GM21723 (cell line): ENCODE data around the gene TRAF2.
"Not testable (repeated sequence)": the region's sequence is repeated elsewhere in the genome, so short reads cannot be mapped to it uniquely, and the experiment has no call there.

ENCODE experiments used
- ATAC-seq: cut with Tn5 transposase; IDR thresholded peaks from one replicate; pipeline ENCODE4 v1.9.1; 2021; ENCODE audit warnings: mild to moderate bottlenecking, moderate library complexity; ENCODE audit not compliant: unreplicated experiment

Gene TRAF2

DNA sequence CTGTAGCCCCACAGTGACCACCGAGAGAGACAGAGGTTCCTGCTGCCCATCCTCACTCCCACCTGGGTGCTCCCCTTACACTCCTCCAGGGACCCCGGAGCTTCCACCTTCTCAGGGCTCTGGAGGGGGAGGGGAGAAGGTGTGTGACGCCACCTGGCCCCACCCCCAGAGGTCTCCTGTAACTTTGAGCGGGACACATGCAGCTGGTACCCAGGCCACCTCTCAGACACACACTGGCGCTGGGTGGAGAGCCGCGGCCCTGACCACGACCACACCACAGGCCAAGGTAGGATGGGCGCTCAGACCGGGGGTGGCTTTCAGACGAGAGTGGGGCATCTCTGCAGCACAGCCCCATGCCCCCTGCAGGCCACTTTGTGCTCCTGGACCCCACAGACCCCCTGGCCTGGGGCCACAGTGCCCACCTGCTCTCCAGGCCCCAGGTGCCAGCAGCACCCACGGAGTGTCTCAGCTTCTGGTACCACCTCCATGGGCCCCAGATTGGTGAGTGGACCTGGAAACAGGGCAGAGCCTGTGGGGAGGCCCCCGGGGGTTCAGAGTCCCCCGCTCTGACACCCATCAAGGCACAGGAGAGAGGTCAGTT is 29.7 kb upstream of the TRAF2 start:
- ATAC-seq: no peak

DNA sequence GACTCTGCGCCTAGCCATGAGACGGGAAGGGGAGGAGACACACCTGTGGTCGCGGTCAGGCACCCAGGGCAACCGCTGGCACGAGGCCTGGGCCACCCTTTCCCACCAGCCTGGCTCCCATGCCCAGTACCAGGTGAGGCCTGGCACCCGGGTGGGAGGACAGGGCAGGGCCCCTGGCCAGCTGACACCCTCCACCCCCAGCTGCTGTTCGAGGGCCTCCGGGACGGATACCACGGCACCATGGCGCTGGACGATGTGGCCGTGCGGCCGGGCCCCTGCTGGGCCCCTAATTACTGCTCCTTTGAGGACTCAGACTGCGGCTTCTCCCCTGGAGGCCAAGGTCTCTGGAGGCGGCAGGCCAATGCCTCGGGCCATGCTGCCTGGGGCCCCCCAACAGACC is 29.1 kb upstream of the TRAF2 start:
- no peak for ATAC-seq

DNA sequence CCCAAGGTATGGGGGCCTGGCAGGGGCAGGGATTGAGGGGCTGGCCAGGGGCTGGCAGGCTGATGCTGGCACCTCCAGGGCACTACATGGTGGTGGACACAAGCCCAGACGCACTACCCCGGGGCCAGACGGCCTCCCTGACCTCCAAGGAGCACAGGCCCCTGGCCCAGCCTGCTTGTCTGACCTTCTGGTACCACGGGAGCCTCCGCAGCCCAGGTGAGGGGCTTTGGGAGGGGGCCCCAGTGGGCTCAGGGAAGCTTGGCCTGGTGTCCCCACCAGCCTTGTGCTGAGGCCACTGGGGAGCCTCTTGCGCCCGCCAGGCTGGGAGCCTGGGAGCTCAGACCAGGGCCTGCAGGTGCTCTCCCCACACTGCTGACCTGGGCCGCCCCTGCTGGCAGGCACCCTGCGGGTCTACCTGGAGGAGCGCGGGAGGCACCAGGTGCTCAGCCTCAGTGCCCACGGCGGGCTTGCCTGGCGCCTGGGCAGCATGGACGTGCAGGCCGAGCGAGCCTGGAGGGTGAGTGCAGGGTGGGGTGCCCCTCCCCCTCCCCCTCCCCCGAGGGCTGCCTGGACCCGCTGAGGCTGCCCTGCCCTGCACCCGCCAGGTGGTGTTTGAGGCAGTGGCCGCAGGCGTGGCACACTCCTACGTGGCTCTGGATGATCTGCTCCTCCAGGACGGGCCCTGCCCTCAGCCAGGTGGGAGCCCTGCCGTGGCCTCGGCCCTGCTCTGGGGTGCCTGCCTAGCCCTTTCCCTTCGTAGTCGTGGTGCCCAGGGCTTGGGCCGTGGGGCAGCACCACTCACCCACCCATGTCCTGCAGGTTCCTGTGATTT is 28.5 kb upstream of the TRAF2 start:
- no peak for ATAC-seq

DNA sequence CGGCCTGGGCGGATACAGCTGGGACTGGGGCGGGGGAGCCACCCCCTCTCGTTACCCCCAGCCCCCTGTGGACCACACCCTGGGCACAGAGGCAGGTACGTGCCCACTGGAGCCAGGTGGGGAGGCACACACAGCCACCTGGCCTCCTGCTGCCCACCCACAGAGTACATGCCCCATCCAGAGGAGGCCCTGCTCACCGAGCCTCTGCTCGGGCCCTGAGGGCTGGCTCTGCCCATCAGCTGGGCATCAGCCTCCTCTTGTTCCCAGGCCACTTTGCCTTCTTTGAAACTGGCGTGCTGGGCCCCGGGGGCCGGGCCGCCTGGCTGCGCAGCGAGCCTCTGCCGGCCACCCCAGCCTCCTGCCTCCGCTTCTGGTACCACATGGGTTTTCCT is 27.9 kb upstream of the TRAF2 start:
- ATAC-seq: no peak

DNA sequence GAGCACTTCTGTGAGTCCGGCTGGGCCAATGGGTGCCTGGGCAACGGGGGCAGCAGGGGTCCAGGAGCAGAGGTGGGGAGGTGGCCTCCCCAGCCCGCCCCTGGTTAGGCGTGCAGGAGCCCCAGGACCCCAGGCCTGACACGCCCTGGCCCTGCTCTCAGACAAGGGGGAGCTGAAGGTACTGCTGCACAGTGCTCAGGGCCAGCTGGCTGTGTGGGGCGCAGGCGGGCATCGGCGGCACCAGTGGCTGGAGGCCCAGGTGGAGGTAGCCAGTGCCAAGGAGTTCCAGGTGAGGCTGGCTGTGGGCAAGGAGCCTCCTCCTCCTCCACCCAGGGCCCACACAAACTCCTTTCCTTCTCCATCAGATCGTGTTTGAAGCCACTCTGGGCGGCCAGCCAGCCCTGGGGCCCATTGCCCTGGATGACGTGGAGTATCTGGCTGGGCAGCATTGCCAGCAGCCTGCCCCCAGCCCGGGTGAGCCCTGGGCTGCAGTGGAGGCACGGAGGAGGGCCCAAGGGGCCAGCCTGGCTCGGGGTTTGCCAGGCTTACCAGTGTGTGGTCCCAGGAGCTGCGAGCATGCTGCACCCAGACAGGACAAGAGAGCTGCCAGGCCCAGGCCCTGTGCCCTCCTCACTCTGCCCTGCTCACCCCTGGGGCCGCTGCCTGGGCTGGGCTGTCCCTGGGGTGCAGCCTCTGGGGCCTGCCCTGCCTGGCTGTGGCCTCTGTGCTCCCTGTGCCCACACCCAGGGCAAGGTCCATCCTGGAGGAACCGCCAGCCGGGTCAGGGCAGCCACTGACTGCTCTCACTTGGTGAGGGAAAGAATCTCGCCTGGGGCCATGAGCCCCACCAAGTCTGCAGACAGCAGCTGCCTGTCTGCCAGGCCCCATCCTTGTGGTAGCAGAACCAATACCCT is 27.2 kb upstream of the TRAF2 start:
- ATAC-seq: no peak

DNA sequence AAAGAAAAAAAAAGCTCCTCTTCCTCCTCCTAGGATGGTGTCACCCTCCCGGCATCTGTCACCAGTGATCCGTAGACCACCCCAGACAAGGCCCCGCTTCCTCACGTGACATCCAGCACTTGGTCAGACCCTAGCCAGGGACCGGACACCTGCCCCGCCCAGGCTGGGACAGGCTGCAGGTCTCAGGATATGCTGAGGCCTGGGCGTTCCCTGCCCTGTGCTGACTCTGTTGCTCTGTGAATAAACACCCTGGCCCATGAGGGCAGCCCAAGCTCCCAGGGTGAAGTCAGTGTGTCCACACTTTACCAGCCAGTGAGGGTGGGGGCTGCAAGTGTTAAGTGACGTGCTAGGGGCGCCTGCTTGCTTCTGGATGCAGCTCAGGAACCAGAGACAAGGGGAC is 25.8 kb upstream of the TRAF2 start:
- no peak for ATAC-seq

DNA sequence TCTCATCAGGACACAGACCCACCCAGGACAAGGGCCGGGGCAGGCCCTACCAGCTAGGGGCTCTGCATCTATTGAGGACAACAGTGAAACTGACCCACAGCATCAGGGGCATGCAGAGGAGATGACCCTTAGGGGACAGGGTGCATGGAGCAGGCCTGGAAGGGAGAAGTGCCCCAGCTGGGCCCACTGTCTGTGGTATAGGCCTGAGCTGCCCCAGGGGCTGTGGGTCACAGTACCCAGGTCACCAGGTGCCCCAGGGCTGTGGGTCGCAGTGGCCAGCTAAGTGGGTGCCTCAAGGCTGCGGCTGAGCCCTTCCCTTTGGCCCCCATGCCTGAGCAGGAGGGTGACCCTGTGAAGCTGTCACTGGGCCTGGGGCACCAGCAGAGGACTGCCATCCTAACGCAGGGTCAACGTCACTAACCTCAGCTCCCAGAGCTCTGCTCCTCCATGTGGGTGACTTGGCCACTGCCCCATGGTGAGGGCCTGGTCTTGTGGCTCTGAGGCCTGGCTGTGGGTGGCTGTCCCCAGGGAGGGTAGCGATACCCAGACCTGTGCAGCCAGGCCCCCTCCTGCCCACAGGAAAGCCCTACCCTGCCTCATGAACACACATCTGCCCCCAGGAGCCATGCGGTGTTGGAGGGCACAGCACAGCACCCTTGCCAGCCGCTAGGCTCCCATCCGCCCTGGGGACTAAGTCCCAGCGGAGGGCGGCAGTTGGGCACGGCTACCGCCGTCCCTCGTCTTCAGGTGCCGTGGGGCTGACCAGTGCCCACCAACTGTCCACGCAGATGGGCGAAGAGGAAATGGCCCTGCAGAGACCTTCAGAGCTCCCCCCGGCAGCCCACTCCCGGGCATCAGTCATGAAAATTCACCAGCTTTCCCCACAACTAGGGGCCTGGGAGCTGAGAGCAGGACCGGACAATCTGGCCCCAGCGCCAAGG is 25.1 kb upstream of the TRAF2 start:
- ATAC-seq: no peak

DNA sequence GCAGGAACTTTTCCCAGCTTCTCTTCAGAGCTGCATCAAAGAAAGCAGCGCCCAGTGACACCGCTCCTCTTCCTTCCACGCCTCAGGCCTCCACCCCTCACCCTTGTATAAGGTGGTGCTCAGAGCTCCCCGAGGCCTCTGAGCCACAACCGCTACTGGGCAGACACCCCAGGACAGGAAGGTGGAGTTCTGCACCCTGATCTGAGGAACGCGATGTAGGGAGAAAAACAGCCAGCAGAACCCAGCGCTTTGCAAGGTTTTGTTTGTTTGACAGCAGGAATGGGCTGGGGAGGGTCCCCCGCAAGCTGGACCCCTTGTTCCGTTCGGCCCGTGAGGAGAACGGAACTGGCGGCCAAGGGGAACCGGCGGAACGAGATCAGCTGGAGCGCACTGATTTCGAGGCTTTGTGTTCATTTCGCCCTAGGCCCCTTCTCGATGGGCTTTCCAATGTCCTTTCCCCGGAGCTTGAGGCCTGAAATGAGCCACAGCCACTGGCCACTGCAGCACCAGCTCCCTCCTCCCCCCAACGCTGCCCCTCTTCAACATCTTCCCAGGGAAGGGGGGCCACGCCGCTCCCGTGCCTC is 24.4 kb upstream of the TRAF2 start:
- ATAC-seq: no peak

DNA sequence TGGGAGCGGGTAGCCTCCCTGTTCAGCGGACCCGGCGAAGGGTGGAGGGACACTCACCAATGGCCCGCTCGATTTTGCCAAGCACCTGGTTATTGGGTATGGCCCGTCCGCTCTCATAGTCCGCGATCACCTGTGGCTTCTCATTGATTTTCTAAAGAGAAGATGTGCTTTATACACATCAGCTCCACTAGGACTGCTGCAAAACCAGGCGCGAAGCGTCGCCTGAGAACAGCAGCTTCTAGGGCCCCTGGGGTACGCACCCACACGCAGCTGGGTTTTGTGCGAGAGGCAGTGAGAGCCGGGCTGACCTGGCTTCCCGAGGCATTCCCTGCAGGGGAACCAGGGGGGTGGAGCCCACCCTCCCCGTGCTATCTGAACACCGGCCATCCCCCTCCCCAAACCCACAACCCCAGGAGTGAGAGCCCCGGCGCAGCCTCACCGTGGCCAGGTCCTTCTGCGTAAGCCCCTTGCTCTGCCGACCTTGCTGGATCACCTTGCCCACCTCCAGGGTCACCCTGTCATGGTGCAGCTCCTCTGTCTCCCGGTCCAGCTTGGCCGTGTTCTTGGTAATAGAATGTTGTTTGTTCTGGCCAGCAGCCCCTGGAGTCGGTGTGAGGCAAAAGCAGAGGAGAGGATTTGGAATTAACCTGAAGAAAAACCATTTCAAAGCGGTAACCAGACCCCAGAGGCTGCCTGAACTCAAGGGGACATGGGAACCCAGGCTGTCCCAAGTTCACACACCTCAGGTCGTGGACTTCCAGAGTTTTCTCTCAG is 23.3 kb upstream of the TRAF2 start:
- no peak for ATAC-seq

DNA sequence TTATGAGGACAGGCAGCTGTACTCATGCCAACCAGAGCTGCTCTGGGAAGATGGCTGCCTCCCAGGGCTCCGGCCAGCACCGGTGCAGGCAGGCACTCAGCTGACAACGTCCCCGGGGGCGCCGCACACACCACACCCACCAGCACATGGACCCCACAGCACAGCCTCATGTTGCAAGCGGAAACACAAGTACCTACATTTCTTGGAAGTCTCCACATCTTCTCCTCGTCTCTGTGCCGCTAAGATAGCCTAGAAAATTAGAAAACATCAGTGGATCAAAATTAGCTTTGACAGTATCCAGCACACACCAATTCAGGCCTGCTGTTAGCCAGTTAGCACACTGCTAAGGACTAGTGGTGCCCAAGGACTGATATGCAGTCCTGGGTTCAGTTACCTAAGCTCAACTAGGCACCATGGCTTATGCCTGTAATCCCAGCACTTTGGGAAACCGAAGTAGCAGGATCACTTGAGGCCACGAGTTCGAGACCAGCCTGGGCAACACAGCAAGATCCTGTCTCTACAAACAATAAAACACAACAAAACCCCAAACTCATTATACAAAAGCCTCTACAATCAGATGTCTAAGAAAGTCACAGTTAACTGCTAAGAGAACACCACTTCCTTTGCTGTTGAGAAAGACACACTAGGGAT is 22.6 kb upstream of the TRAF2 start:
- ATAC-seq: no peak

DNA sequence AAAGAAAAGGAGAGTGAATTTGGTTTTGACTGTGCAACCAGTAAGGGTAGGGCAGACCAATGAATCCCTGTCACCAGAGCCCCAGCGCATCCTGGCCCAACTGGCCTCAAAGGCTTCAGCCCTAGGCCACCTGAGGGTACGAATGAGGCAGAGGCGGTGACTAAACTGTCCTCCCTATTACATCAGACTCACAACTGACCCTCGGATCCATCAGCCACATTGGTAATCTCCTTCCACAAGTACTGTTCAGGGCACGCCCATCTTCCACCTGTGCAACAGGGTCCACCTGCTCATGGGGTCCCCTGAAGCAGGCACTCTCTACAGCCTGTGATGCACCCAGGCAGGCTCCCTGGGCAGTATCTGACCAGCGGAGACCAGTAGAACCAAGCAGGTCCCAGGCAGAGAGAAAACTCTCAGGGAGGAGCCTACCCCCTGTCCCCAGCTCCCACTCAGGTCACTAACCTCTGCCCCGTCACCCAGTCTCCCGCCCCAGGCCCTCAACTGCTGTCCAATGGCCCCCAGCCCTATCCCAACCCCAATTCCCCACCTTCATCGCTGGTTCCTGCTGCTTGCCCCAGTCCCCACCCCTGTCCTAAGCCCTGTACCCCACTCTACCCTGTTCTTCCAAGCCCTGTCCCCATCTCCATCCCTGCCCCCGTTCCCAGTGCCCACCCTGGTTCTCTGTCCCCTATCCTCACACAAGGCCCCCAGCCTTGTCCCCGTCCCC is 21.1 kb upstream of the TRAF2 start:
- no peak for ATAC-seq

DNA sequence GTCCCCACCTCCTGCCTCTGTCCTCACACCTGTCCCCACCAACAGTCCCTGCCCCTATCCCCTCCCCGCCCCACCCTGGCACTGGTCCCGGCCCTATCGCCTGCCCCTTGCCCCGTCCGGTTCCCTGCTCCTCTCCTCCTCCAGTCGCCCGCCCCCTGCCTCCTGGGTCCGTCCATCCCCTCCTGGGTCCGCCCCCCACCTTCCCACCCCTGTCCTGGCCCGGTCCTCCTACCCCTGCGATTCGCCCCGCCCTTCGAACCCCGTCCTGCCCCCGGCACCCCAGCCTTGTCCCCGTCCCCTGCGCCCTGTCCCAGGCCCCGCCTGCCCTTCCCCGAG is 20.6 kb upstream of the TRAF2 start:
- no peak for ATAC-seq

DNA sequence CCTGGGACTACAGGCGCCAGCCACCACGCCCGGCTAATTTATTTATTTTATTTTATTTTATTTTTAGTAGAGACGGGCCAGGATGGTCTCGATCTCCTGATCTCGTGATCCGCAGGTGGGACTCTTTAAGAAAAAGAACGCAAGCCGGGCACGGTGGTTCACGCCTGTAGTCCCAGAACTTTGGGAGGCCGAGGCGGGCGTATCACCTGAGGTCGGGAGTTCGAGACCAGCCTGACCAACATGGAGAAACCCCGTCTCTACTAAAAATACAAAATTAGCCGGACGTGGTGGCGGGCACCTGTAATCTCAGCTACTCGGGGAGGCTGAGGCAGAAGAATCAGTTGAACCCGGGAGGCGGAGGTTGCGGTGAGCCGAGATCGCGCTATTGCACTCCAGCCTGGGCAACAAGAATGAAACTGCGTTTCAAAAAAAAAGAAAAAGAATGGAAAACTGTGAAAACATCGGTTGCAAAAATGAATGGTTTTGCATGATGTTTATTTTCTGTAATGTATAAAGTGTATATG is 19.4 kb upstream of the TRAF2 start:
- not testable (repeated sequence) for ATAC-seq

DNA sequence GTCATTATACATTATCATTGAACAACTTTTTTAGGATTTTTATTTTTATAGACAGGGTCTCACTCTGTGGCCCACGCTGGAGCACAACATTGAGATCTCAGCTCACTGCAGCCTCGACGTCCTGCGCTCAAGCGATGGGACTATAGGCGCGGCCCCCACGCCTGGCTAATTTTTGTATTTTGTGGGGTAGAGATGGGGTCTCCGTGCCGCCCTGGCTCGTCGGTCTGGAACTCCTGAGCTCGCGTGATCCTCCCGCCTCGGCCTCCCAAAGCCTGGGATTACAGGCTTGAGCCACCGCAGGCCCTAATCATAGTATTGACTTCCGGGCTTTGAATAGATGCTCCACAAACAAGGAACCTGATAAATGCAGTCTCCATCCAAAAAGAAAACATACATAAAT is 18.8 kb upstream of the TRAF2 start:
- ATAC-seq: no peak

DNA sequence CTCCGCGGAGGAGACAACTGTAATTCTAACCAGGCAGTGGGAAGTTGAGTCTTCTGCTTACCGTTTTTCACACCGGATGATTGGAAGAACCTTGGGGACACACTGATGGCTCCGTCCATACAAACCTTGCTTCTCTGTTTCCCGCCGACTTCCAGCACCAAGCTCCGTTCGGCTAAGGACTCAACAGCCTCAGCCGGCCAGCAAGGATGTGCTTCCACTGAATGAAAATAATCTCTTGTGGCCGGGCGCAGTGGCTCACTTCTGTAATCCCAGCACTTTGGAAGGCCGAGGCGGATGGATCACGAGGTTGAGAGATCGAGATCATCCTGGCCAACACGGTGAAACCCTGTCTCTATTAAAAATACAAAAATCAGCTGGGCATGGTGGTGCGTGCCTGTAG is 18.4 kb upstream of the TRAF2 start:
- no peak for ATAC-seq

DNA sequence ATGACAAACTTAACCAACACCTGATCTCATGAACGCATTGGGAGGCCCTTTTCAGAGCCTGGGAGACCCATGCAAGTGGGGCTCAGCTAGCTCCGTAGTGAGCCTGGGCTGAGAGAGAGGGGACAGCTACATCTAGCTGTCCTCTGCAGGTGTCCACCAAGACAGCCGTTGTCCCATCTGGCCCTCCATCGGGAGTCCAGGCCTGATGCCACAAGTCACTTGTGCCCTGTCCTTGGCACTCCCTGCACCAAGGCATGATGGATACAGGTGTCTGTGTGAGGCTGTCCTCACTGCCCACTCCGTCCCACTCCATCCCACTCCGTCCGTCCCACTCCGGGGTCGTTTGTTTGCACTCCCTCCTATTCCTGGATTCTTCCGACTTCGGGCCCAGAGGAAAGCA is 17.7 kb upstream of the TRAF2 start:
- ATAC-seq: no peak

DNA sequence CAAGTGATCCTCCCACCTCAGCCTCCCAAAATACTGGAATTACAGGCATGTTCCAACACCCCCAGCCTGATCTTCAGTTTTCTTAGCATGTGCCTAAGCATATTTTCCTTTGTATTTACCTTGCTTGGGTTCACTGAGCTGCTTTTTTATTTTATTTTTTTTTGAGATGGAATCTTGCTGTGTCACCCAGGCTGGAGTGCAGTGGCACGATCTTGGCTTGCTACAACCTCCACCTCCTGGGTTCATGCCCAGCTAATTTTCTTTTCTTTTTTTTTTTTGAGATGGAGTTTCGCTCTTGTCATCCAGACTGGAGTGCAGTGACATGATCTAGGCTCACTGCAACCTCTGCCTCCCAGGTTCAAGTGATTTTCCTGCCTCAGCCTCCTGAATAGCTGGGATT is 16.7 kb upstream of the TRAF2 start:
- not testable (repeated sequence) for ATAC-seq

DNA sequence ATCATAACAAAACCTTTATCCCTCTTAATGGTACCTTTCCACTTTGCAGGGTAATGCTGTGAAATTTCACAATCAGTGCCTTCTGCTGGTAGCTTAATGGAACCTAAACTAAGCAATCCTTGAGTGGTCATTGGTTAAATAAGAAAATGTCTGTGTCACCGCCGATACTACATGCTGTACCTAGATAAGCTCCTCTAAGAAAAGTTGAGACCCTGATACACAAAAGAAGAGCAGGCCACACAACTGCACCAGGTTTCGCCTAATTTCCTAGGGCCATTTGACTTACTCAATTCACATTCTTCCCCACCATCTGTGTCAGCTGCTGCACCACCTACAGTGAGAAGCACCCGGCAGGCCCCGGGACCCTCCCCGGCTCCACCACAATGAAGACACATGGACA is 11.2 kb upstream of the TRAF2 start:
- ATAC-seq: no peak
